SU-DHL-6 (cell line): Measurements from ENCODE around the gene L3MBTL1.

Source experiments
- EZH2phosphoT487 ChIP-seq: fragments of 200-600 bp; sonication (generic), shearing (Covaris generic); conservative IDR thresholded peaks from 2 replicates; pipeline ENCODE4 v1.6.1; 2018; ENCODE audit warnings: mild to moderate bottlenecking, antibody characterized with exemption, low read length, moderate library complexity, mixed read lengths
- TF ChIP-seq, protein P1 (sequence below): fragments of 200-600 bp; sonication (generic); IDR thresholded peaks from one replicate; pipeline ENCODE4 v1.5.1; 2017; ENCODE audit warnings: antibody characterized with exemption, mild to moderate bottlenecking, low read length, moderate library complexity; ENCODE audit not compliant: insufficient read depth, poor library complexity, severe bottlenecking

DNA sequence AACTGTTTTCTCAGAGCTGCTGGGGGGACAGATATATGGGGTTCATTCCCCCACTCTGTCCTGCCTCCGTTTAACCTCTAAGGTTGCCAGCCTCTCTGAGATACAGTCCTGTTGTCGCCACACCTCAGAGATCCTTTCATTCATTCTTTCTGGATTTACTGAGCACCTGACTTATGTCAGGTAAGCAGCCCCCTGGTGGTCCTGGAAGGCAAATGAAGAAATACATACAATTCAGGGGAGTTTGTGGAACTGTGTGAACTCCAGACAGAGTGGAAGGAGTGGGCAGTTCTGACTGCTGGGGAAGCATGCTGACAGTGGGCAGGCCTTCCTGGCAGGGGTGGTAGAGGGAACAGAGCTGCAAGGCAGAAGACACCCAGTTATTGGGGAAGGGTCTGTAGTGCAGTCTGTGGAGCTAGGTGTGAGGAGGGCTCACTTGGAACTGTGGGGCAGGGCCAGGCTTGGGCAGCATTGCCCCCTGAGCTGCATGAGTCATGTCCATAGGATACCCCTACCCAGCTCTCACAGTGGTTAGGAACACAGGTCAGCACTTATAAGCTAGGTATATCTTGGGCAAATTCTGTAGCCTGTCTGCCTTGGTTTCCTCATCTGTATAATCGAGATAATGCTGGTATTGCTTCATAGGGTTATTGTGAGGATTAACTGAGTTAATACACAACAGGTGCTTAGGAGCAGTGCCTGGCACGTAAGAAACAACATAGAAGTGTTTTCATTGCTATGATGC is 38.5 kb downstream of the L3MBTL1 start:
- TF ChIP-seq, protein P1, sequence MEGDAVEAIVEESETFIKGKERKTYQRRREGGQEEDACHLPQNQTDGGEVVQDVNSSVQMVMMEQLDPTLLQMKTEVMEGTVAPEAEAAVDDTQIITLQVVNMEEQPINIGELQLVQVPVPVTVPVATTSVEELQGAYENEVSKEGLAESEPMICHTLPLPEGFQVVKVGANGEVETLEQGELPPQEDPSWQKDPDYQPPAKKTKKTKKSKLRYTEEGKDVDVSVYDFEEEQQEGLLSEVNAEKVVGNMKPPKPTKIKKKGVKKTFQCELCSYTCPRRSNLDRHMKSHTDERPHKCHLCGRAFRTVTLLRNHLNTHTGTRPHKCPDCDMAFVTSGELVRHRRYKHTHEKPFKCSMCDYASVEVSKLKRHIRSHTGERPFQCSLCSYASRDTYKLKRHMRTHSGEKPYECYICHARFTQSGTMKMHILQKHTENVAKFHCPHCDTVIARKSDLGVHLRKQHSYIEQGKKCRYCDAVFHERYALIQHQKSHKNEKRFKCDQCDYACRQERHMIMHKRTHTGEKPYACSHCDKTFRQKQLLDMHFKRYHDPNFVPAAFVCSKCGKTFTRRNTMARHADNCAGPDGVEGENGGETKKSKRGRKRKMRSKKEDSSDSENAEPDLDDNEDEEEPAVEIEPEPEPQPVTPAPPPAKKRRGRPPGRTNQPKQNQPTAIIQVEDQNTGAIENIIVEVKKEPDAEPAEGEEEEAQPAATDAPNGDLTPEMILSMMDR, result no peak
- no peak for TF ChIP-seq EZH2phosphoT487
